Naive thymus-derived CD4-positive, alpha-beta T cell (primary cell): ENCODE results near the gene JADE1. TPM values are rescaled to one million over a fixed set of nuclear protein-coding genes. Genes with fewer than 3 reads are reported as not detected.

Experiments used
- ATAC-seq: fragments of 150-1000 bp; cut with Tn5 transposase; 2 replicates; pipeline ENCODE4 v1.10.0; 2021; ENCODE audit warnings: mild to moderate bottlenecking, moderate library complexity
- CTCF ChIA-PET: fragments of 350-600 bp; sonication (Branson Sonifier 250); formaldehyde crosslinking; loops from one replicate; lab custom pipeline; 2021; ENCODE audit warnings: antibody characterized with exemption; lab: Charles Lee
- POLR2A ChIA-PET: fragments of 350-600 bp; sonication (Branson Sonifier 250); formaldehyde crosslinking; loops from one replicate; lab custom pipeline; 2021; ENCODE audit warnings: antibody characterized with exemption, inconsistent platforms; lab: Charles Lee
- DNase-seq, 9 donors: peaks; one replicate each; pipeline versions ENCODE4 v3.0.0 to v3.0.0-alpha.2; 2020 to 2022; ENCODE audit warnings: mixed read lengths in 1 of 9
- H3K27ac ChIP-seq: one replicate; pipeline ENCODE4 v1.7.0; 2013; ENCODE audit warnings: mild to moderate bottlenecking, low read depth, low read length, moderate library complexity
- H3K27me3 ChIP-seq, 2 donors: one replicate each; pipeline ENCODE4 v1.7.0; 2013; ENCODE audit warnings: low read length in 2 of 2, mild to moderate bottlenecking in 2 of 2, moderate library complexity in 2 of 2; ENCODE audit not compliant: control insufficient read depth in 2 of 2, insufficient read depth in 2 of 2
- H3K36me3 ChIP-seq, 3 experiments: 1 replicate in 2 of 3; 2 replicates in 1 of 3; pipeline ENCODE4 v1.7.0; 2013; ENCODE audit warnings: low read length in 3 of 3, mild to moderate bottlenecking in 3 of 3, moderate library complexity in 1 of 3; ENCODE audit not compliant: insufficient read depth in 3 of 3, control insufficient read depth in 2 of 3
- H3K4me1 ChIP-seq, 2 donors: one replicate each; pipeline ENCODE4 v1.7.0; 2013; ENCODE audit warnings: low read length in 2 of 2, mild to moderate bottlenecking in 2 of 2, moderate library complexity in 1 of 2; ENCODE audit not compliant: control insufficient read depth in 2 of 2, insufficient read depth in 2 of 2
- H3K4me3 ChIP-seq: 2 replicates; pipeline ENCODE4 v1.7.0; 2013; ENCODE audit warnings: mild to moderate bottlenecking, low read length
- H3K9me3 ChIP-seq, 3 experiments: 1 replicate in 2 of 3; 2 replicates in 1 of 3; pipeline ENCODE4 v1.7.0; 2013; ENCODE audit warnings: low read length in 3 of 3; ENCODE audit not compliant: control insufficient read depth in 2 of 3
- H3K27ac Mint-ChIP-seq, 9 donors: one replicate each; pipeline ENCODE4 v1.8.0; 2020 to 2022; ENCODE audit warnings: mixed read lengths in 9 of 9, mild to moderate bottlenecking in 8 of 9, moderate library complexity in 5 of 9, inconsistent platforms in 2 of 9
- H3K27me3 Mint-ChIP-seq, 5 donors: one replicate each; pipeline ENCODE4 v1.8.0; 2021 to 2022; ENCODE audit warnings: mixed read lengths in 5 of 5, mild to moderate bottlenecking in 1 of 5
- H3K36me3 Mint-ChIP-seq, 5 donors: one replicate each; pipeline ENCODE4 v1.8.0; 2020 to 2022; ENCODE audit warnings: mixed read lengths in 5 of 5, mild to moderate bottlenecking in 3 of 5, inconsistent platforms in 1 of 5
- H3K4me1 Mint-ChIP-seq, 7 donors: one replicate each; pipeline ENCODE4 v1.8.0; 2020 to 2022; ENCODE audit warnings: mixed read lengths in 7 of 7, mild to moderate bottlenecking in 3 of 7, inconsistent platforms in 1 of 7
- H3K4me3 Mint-ChIP-seq, 10 donors: one replicate each; pipeline ENCODE4 v1.8.0; 2020 to 2022; ENCODE audit warnings: mild to moderate bottlenecking in 10 of 10, mixed read lengths in 10 of 10, moderate library complexity in 6 of 10, inconsistent platforms in 2 of 10
- H3K9me3 Mint-ChIP-seq, 11 donors: one replicate each; pipeline ENCODE4 v1.8.0; 2020 to 2022; ENCODE audit warnings: mixed read lengths in 11 of 11, mild to moderate bottlenecking in 4 of 11, inconsistent platforms in 1 of 11, moderate library complexity in 1 of 11
- intact Hi-C, 2 donors: fragments of 100-400 bp; cut with micrococcal nuclease; formaldehyde crosslinking; loops; one replicate each; pipeline ENCODE4 v1.15.1; 2023
- polyA plus RNA-seq, 2 donors: library from polyadenylated mRNA; unstranded; fragments of 300-500 nt; fragmentation: Illumina TruSeq; gene quantifications; one replicate each; pipeline ENCODE4 v1.2.3, GENCODE V29; 2021
- total RNA-seq, 6 experiments: library from RNA in 5 of 6; stranded (reverse) in 5 of 6; gene quantifications; 1 replicate in 5 of 6; 2 replicates in 1 of 6; pipeline ENCODE4 v1.2.3 and lab custom pipeline; 2021 to 2026

JADE1 gene
- total RNA-seq (10 to 100 TPM; 35.4 to 79.5 (median 62.2) TPM), polyA plus RNA-seq (10 to 100 TPM; 34.5 to 55.8 TPM), total RNA-seq (lab: John Stamatoyannopoulos, UW) (165 reads per million, percentile 91 among the genes with 10 or more reads in this experiment)

GRCh38 chr4:128809477-128810330 lies at the start of gene JADE1:
Gene JADE1 (plus strand): TSS chr4:128809700. CDS start chr4:128831759, 22,059 bp downstream.
- Mint-ChIP-seq H3K4me3 (peak within 1 kb of the TSS; percentile 93 to 100 (median 97)), H3K36me3 (no peaks in the 10 kb centered on the region), H3K27ac (peak within 1 kb of the TSS; percentile 93 to 100 (median 96)), H3K4me1 (peaks cover 12 to 28% (median 17%) of the 10 kb centered on the region in 7 donors), H3K9me3 (peaks cover 0 to 2% (median 0%) of the 10 kb centered on the region in 11 donors), H3K27me3 (no peaks in the 10 kb centered on the region)
- intact Hi-C loops = loop anchor here (1.0 to 5.0 kb wide), 14 partner anchors 27 to 1027 kb away; partner anchors contain the start of genes PLK4 (in 2 of the 2), ABHD18 (in 1 of the 2), HSPA4L (in 1 of the 2) and LARP1B (in 1 of the 2)
- Histone ChIP-seq H3K27me3 (no peaks in the 10 kb centered on the region), H3K36me3 (peaks cover 0 to 10% (median 0%) of the 10 kb centered on the region in 3 experiments), H3K4me3 (peak within 1 kb of the TSS; percentile 99), H3K9me3 (no peaks in the 10 kb centered on the region), H3K4me1 (peaks cover 5 to 17% of the 10 kb centered on the region in 2 donors), H3K27ac (peak within 1 kb of the TSS; percentile 93)
- ChIA-PET POLR2A (interaction anchor here (0.5 to 1.5 kb wide), 6 partner anchors 22 to 523 kb away, joined by 3 to 8 read pairs (median 4); partner anchors contain the start of gene PGRMC2), CTCF (no interaction called here)
- peak; percentile 79 to 91 (median 89) for DNase-seq
- ATAC-seq = peak; percentile 82

GRCh38 chr4:128766781-128767180 lies 42.7 kb upstream of the JADE1 start:
- POLR2A ChIA-PET = no interaction called here
- Histone ChIP-seq H3K27me3 (no peaks in the 10 kb centered on the region), H3K4me3 (no peak overlapping the region), H3K4me1 (no peaks in the 10 kb centered on the region), H3K27ac (no peak overlapping the region), H3K9me3 (no peaks in the 10 kb centered on the region), H3K36me3 (no peaks in the 10 kb centered on the region)
- Mint-ChIP-seq H3K9me3 (no peaks in the 10 kb centered on the region), H3K4me1 (peaks cover 0 to 5% (median 4%) of the 10 kb centered on the region in 7 donors), H3K27ac (no peak overlapping the region), H3K4me3 (no peak overlapping the region), H3K27me3 (no peaks in the 10 kb centered on the region), H3K36me3 (no peaks in the 10 kb centered on the region)
- ATAC-seq (no peak), DNase-seq (no peak)
- intact Hi-C loops = no loop called here
- CTCF ChIA-PET = no interaction called here

GRCh38 chr4:128768373-128768996 lies 41.0 kb upstream of the JADE1 start:
- H3K36me3 Mint-ChIP-seq = no peaks in the 10 kb centered on the region
- intact Hi-C loops = no loop called here
- Histone ChIP-seq H3K4me3 (no peak overlapping the region), H3K27me3 (no peaks in the 10 kb centered on the region), H3K27ac (no peak overlapping the region), H3K9me3 (no peaks in the 10 kb centered on the region), H3K4me1 (no peaks in the 10 kb centered on the region), H3K36me3 (no peaks in the 10 kb centered on the region)
- no peak for DNase-seq
- H3K9me3 Mint-ChIP-seq = no peaks in the 10 kb centered on the region
- ChIA-PET POLR2A (no interaction called here), CTCF (no interaction called here)
- ATAC-seq = no peak
- H3K27me3 Mint-ChIP-seq = no peaks in the 10 kb centered on the region
- no peak overlapping the region for H3K4me3 Mint-ChIP-seq
- peaks cover 0 to 5% (median 4%) of the 10 kb centered on the region in 7 donors for H3K4me1 Mint-ChIP-seq
- no peak overlapping the region for H3K27ac Mint-ChIP-seq

- Mint-ChIP-seq H3K36me3 (no peaks in the 10 kb centered on the region), H3K27me3 (no peaks in the 10 kb centered on the region), H3K9me3 (no peaks in the 10 kb centered on the region), H3K4me3 (no peak overlapping the region), H3K27ac (no peak overlapping the region), H3K4me1 (peaks cover 0 to 5% (median 4%) of the 10 kb centered on the region in 7 donors)
- intact Hi-C loops = no loop called here
- Histone ChIP-seq H3K9me3 (no peaks in the 10 kb centered on the region), H3K27me3 (no peaks in the 10 kb centered on the region), H3K36me3 (no peaks in the 10 kb centered on the region), H3K27ac (no peak overlapping the region), H3K4me3 (no peak overlapping the region), H3K4me1 (no peaks in the 10 kb centered on the region)
- DNase-seq = no peak
- ChIA-PET CTCF (no interaction called here), POLR2A (no interaction called here)
- no peak for ATAC-seq
Measured at GRCh38 chr4:128769011-128769410, 40.5 kb upstream of the JADE1 start.

GRCh38 chr4:128770807-128771206 lies 38.7 kb upstream of the JADE1 start:
- H3K27me3 ChIP-seq = no peaks in the 10 kb centered on the region
- H3K4me1 Mint-ChIP-seq = peaks cover 0 to 5% (median 4%) of the 10 kb centered on the region in 7 donors
- no peaks in the 10 kb centered on the region for H3K4me1 ChIP-seq
- no peak overlapping the region for H3K4me3 ChIP-seq
- no peak overlapping the region for H3K4me3 Mint-ChIP-seq
- DNase-seq = peak in 2 of 9 donors; percentile 9 to 12
- no peak for ATAC-seq
- H3K9me3 Mint-ChIP-seq = no peaks in the 10 kb centered on the region
- no peaks in the 10 kb centered on the region for H3K36me3 Mint-ChIP-seq
- H3K27ac ChIP-seq = no peak overlapping the region
- intact Hi-C loops = no loop called here
- no peaks in the 10 kb centered on the region for H3K36me3 ChIP-seq
- peaks cover 0 to 2% (median 0%) of the 10 kb centered on the region in 5 donors for H3K27me3 Mint-ChIP-seq
- H3K9me3 ChIP-seq = no peaks in the 10 kb centered on the region
- CTCF ChIA-PET = no interaction called here
- POLR2A ChIA-PET = no interaction called here
- peak overlapping the region in 1 of 9 donors; percentile 10 for H3K27ac Mint-ChIP-seq

GRCh38 chr4:128775477-128775876 lies 34.0 kb upstream of the JADE1 start:
- Mint-ChIP-seq H3K4me1 (peaks cover 0 to 5% (median 4%) of the 10 kb centered on the region in 7 donors), H3K27ac (no peak overlapping the region), H3K4me3 (no peak overlapping the region), H3K9me3 (no peaks in the 10 kb centered on the region), H3K27me3 (peaks cover 0 to 14% (median 4%) of the 10 kb centered on the region in 5 donors), H3K36me3 (no peaks in the 10 kb centered on the region)
- ChIA-PET CTCF (no interaction called here), POLR2A (no interaction called here)
- H3K36me3 ChIP-seq = no peaks in the 10 kb centered on the region
- no peaks in the 10 kb centered on the region for H3K9me3 ChIP-seq
- intact Hi-C loops = no loop called here
- no peaks in the 10 kb centered on the region for H3K27me3 ChIP-seq
- no peak for DNase-seq
- H3K4me1 ChIP-seq = no peaks in the 10 kb centered on the region
- no peak overlapping the region for H3K27ac ChIP-seq
- no peak for ATAC-seq
- no peak overlapping the region for H3K4me3 ChIP-seq
